OCI-LY7 (cell line): ENCODE results near the gene PDE9A. TPM values are rescaled to one million over a fixed set of nuclear protein-coding genes. Genes with fewer than 3 reads are reported as not detected.

Experiments used
- BruUV-seq: library from RNA; stranded (reverse); fragments of 400-500 nt; replicated peaks from 2 replicates; lab custom pipeline; 2021; lab: Mats Ljungman, UMichigan
- CTCF ChIA-PET: fragments of 300-600 bp; sonication (Branson Sonifier 250); formaldehyde crosslinking; loops from one replicate; lab custom pipeline; 2022; ENCODE audit warnings: antibody characterized with exemption; ENCODE audit not compliant: unreplicated experiment; lab: Charles Lee
- POLR2A ChIA-PET: fragments of 300-600 bp; sonication (Branson Sonifier 250); formaldehyde crosslinking; loops from one replicate; lab custom pipeline; 2022; ENCODE audit warnings: antibody characterized with exemption; lab: Charles Lee
- DNase-seq: peaks from one replicate; pipeline ENCODE4 v3.0.0-alpha.2; 2015; ENCODE audit warnings: low spot score
- H2AFZ ChIP-seq: fragments of 200-600 bp; sonication (generic), shearing (Covaris generic); 2 replicates; pipeline ENCODE4 v1.6.1; 2014; ENCODE audit warnings: mild to moderate bottlenecking, antibody characterized with exemption, low read length, moderate library complexity
- H3K27ac ChIP-seq: fragments of 200-600 bp; sonication (generic); 2 replicates; pipeline ENCODE4 v1.5.1; 2014; ENCODE audit warnings: mixed run types, low read depth, mild to moderate bottlenecking, moderate library complexity, low read length, inconsistent platforms; ENCODE audit not compliant: poor library complexity, severe bottlenecking
- H3K36me3 ChIP-seq: fragments of 200-600 bp; sonication (generic); 2 replicates; pipeline ENCODE4 v1.6.1; 2014; ENCODE audit warnings: mild to moderate bottlenecking, antibody characterized with exemption, low read length, moderate library complexity, mixed read lengths; ENCODE audit not compliant: insufficient read depth
- H3K4me1 ChIP-seq: fragments of 200-600 bp; sonication (generic); 2 replicates; pipeline ENCODE4 v1.5.1; 2014; ENCODE audit warnings: mild to moderate bottlenecking, low read length; ENCODE audit not compliant: insufficient read depth, poor library complexity, severe bottlenecking
- H3K4me2 ChIP-seq: fragments of 200-600 bp; sonication (generic); 2 replicates; pipeline ENCODE4 v1.6.1; 2014; ENCODE audit warnings: mild to moderate bottlenecking, low read length
- H3K4me3 ChIP-seq: fragments of 200-600 bp; sonication (generic); 2 replicates; pipeline ENCODE4 v1.5.1; 2014; ENCODE audit warnings: mild to moderate bottlenecking, low read depth, low read length; ENCODE audit not compliant: poor library complexity, severe bottlenecking
- H3K79me2 ChIP-seq: fragments of 200-600 bp; sonication (generic); 2 replicates; pipeline ENCODE4 v1.6.1; 2016; ENCODE audit warnings: low read depth, mild to moderate bottlenecking, low read length, moderate library complexity, mixed read lengths; ENCODE audit not compliant: insufficient read depth
- H3K9me2 ChIP-seq: fragments of 200-600 bp; sonication (generic); 2 replicates; pipeline ENCODE4 v1.6.1; 2016; ENCODE audit warnings: mild to moderate bottlenecking, low read length, mixed read lengths; ENCODE audit not compliant: insufficient read depth
- H3K9me3 ChIP-seq: fragments of 200-600 bp; sonication (generic); 2 replicates; pipeline ENCODE4 v1.6.1; 2014; ENCODE audit warnings: mild to moderate bottlenecking, mixed run types, low read length, mixed read lengths
- H4K20me1 ChIP-seq: fragments of 200-600 bp; sonication (generic); 2 replicates; pipeline ENCODE4 v1.6.1; 2014; ENCODE audit warnings: mild to moderate bottlenecking, antibody characterized with exemption, low read length, moderate library complexity, mixed read lengths; ENCODE audit not compliant: insufficient read depth
- EZH2phosphoT487 ChIP-seq: fragments of 200-600 bp; sonication (generic); IDR thresholded peaks from 2 replicates; pipeline ENCODE4 v1.6.1; 2018; ENCODE audit warnings: low read depth, borderline replicate concordance, mild to moderate bottlenecking, mixed run types, antibody characterized with exemption, low read length, moderate library complexity, mixed read lengths
- intact Hi-C: fragments of 100-400 bp; cut with micrococcal nuclease; formaldehyde crosslinking; loops from one replicate; pipeline ENCODE4 v1.10.0; 2022; ENCODE audit not compliant: unreplicated experiment
- total RNA-seq, 2 experiments: library from RNA; depleted of rRNA in 1 of 2; stranded (reverse); fragments of >200 nt in 1 of 2; shearing (Covaris generic) in 1 of 2; gene quantifications; 2 replicates each; pipeline ENCODE4 v1.2.3, GENCODE V29; 2014 to 2022
- TF ChIP-seq, protein P1 (sequence below): fragments of 200-600 bp; sonication (generic); conservative IDR thresholded peaks from 2 replicates; pipeline ENCODE4 v1.5.1; 2014; ENCODE audit warnings: mild to moderate bottlenecking, antibody characterized with exemption, low read length, moderate library complexity, mixed read lengths

The PDE9A gene
- total RNA-seq, 2 experiments from 2014 or later, result 11.4 to 22.4 TPM

DNA sequence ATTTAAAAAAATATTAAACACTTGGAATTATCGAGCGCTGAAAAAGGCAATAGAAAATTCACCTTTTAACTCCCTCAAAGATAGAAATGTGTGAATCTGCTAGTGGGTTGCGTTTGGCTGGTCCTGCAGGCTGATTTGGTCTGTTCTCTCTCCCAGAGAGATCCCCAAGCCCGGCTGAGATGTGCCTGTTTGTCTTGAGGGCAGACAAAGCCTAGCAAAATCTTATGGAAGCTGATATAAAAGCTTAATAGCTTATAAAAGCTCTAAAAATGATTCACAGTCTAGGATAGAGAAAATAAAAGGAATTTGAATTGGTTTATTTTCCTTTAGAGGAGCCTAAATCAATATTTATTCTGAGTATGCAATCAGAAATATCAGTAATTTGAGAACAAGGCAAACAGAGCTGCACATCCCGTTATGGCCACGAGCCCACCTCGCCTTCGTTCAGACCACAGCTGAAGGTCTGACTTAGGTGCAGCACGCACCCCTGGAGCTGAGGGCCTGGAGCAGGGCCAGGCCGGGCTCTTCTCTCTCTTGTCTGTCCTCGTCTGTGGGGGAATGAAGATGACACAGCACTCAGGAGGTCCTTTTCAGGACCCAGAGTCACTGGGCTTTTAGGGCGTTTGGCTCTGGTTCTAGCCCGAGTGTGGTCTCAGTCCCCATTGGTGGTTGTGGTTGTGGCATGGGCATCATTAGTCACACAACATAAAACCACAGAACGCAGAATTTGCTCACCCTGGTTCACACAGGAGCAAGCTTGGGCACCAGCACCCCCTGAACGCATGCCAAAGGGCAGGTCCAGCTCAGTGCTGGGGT is 18.6 kb downstream of the PDE9A start:
- Histone ChIP-seq H3K9me2 (no peaks in the 10 kb centered on the region), H3K4me2 (peak overlapping the region; percentile 65), H2AFZ (no peak overlapping the region), H3K4me1 (peaks cover 39% of the 10 kb centered on the region), H3K27ac (no peak overlapping the region), H3K9me3 (no peaks in the 10 kb centered on the region), H3K79me2 (peaks cover 9% of the 10 kb centered on the region; the same call in 1 of the 2 replicates), H4K20me1 (no peaks in the 10 kb centered on the region), H3K36me3 (no peaks in the 10 kb centered on the region), H3K4me3 (peak overlapping the region; percentile 34)
- CTCF ChIA-PET, result no interaction called here
- DNase-seq, result no peak
- intact Hi-C loops, result no loop called here
- no peak for TF ChIP-seq EZH2phosphoT487
- TF ChIP-seq, protein P1, sequence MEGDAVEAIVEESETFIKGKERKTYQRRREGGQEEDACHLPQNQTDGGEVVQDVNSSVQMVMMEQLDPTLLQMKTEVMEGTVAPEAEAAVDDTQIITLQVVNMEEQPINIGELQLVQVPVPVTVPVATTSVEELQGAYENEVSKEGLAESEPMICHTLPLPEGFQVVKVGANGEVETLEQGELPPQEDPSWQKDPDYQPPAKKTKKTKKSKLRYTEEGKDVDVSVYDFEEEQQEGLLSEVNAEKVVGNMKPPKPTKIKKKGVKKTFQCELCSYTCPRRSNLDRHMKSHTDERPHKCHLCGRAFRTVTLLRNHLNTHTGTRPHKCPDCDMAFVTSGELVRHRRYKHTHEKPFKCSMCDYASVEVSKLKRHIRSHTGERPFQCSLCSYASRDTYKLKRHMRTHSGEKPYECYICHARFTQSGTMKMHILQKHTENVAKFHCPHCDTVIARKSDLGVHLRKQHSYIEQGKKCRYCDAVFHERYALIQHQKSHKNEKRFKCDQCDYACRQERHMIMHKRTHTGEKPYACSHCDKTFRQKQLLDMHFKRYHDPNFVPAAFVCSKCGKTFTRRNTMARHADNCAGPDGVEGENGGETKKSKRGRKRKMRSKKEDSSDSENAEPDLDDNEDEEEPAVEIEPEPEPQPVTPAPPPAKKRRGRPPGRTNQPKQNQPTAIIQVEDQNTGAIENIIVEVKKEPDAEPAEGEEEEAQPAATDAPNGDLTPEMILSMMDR, result no peak
- POLR2A ChIA-PET, result interaction anchor here (0.6 to 1.4 kb wide), 3 partner anchors 10 to 124 kb away, joined by 3 to 6 read pairs (median 4); no protein-coding TSS in a partner anchor
- BruUV-seq, result no TSS peak

- no peak overlapping the region for H2AFZ ChIP-seq
- no peak for DNase-seq
- no peak for TF ChIP-seq EZH2phosphoT487
- TF ChIP-seq, protein P1, result no peak
- intact Hi-C loops, result no loop called here
- H3K4me3 ChIP-seq, result no peak overlapping the region
- H3K4me1 ChIP-seq, result peaks cover 34% of the 10 kb centered on the region
- ChIA-PET POLR2A (interaction anchor here (0.6 kb wide), 1 partner anchor 123 kb away, joined by 3 read pairs; no protein-coding TSS in a partner anchor), CTCF (no interaction called here)
- no peaks in the 10 kb centered on the region for H4K20me1 ChIP-seq
- no peaks in the 10 kb centered on the region for H3K36me3 ChIP-seq
- no peaks in the 10 kb centered on the region for H3K9me2 ChIP-seq
- H3K4me2 ChIP-seq, result no peak overlapping the region
- no peaks in the 10 kb centered on the region for H3K9me3 ChIP-seq
- H3K27ac ChIP-seq, result no peak overlapping the region
- BruUV-seq, result no TSS peak
- H3K79me2 ChIP-seq, result peaks cover 9% of the 10 kb centered on the region; the same call in 1 of the 2 replicates
Observed at GRCh38 chr21:42672699-42673458, 19.5 kb downstream of the PDE9A start.
